Hepatocyte (in vitro differentiated cells): ENCODE measurements around the gene ZNF276. TPM values are rescaled to one million over a fixed set of nuclear protein-coding genes. Genes with fewer than 3 reads are reported as not detected.

Source experiments
- DNase-seq: peaks from one replicate; pipeline ENCODE4 v3.0.0-alpha.2; 2016; ENCODE audit warnings: low spot score
- H2AFZ ChIP-seq: fragments of 200-600 bp; sonication (generic); 2 replicates; pipeline ENCODE4 v1.6.0; 2016; ENCODE audit warnings: antibody characterized with exemption, mild to moderate bottlenecking
- H3K27ac ChIP-seq: fragments of 200-600 bp; sonication (generic); 2 replicates; pipeline ENCODE4 v1.5.1; 2016; ENCODE audit warnings: mild to moderate bottlenecking
- H3K27me3 ChIP-seq: fragments of 200-600 bp; sonication (generic); 2 replicates; pipeline ENCODE4 v1.6.1; 2016
- H3K36me3 ChIP-seq: fragments of 200-600 bp; sonication (generic); replicated peaks from 2 replicates; pipeline ENCODE4 v1.5.1; 2016; ENCODE audit warnings: low read depth; ENCODE audit not compliant: insufficient read depth
- H3K4me1 ChIP-seq: fragments of 200-600 bp; sonication (generic); 2 replicates; pipeline ENCODE4 v1.5.1; 2016; ENCODE audit warnings: mild to moderate bottlenecking, moderate library complexity; ENCODE audit not compliant: insufficient read depth
- H3K4me2 ChIP-seq: fragments of 200-600 bp; sonication (generic); 2 replicates; pipeline ENCODE4 v1.6.0; 2016
- H3K4me3 ChIP-seq: fragments of 200-600 bp; sonication (generic); 2 replicates; pipeline ENCODE4 v1.5.1; 2016; ENCODE audit warnings: mild to moderate bottlenecking
- H3K79me2 ChIP-seq: fragments of 200-600 bp; sonication (generic); 2 replicates; pipeline ENCODE4 v1.6.0; 2017; ENCODE audit warnings: mild to moderate bottlenecking
- H3K9me2 ChIP-seq: fragments of 200-600 bp; sonication (generic); replicated peaks from 2 replicates; pipeline ENCODE4 v1.6.0; 2017; ENCODE audit warnings: mild to moderate bottlenecking; ENCODE audit not compliant: insufficient read depth
- H3K9me3 ChIP-seq: fragments of 200-600 bp; sonication (generic); 2 replicates; pipeline ENCODE4 v1.5.1; 2016; ENCODE audit warnings: low read depth, mild to moderate bottlenecking
- H4K20me1 ChIP-seq: fragments of 200-600 bp; sonication (generic); 2 replicates; pipeline ENCODE4 v1.6.0; 2016; ENCODE audit warnings: mild to moderate bottlenecking; ENCODE audit not compliant: insufficient read depth, poor library complexity, severe bottlenecking
- EZH2 ChIP-seq: fragments of 200-600 bp; sonication (generic); IDR thresholded peaks from 2 replicates; pipeline ENCODE4 v1.6.1; 2016; ENCODE audit warnings: antibody characterized with exemption, mild to moderate bottlenecking, borderline replicate concordance
- EZH2phosphoT487 ChIP-seq: fragments of 200-600 bp; sonication (generic); IDR thresholded peaks from one replicate; pipeline ENCODE4 v1.6.1; 2018; ENCODE audit warnings: antibody characterized with exemption, mild to moderate bottlenecking, low read depth, moderate library complexity; ENCODE audit not compliant: unreplicated experiment, severe bottlenecking
- WGBS: methylation state at CpG from one replicate; pipeline ENCODE4 v1.1.6; 2016; ENCODE audit warnings: low lambda C conversion rate; ENCODE audit errors: missing lambda C conversion rate; 5-methylcytosine and 5-hydroxymethylcytosine counted together
- polyA plus RNA-seq: library from polyadenylated mRNA; unstranded; fragments of >200 nt; fragmentation: Nextera tagmentation; extraction: Ambion mirVana; gene quantifications from 2 replicates; pipeline ENCODE4 v1.2.1, GENCODE V29; 2016
- total RNA-seq: library from RNA; depleted of rRNA; stranded (reverse); fragments of >200 nt; gene quantifications from 2 replicates; pipeline ENCODE4 v1.2.3, GENCODE V29; 2014
- TF ChIP-seq, protein P1 (sequence below): fragments of 200-600 bp; sonication (generic); IDR thresholded peaks from 2 replicates; pipeline ENCODE4 v1.5.1; 2016; ENCODE audit warnings: antibody characterized with exemption, mild to moderate bottlenecking; ENCODE audit not compliant: poor library complexity

The ZNF276 gene
- total and polyA plus RNA-seq, 2 experiments from 2014 or later: 15.0 to 23.2 TPM

- H2AFZ ChIP-seq: peak overlapping the region; percentile 35
- no peaks in the 10 kb centered on the region for H3K9me2 ChIP-seq
- no peaks in the 10 kb centered on the region for H3K27me3 ChIP-seq
- 26% methylated on average over 12 of the region's 22 CpGs for WGBS
- H3K4me3 ChIP-seq: peak overlapping the region; percentile 23
- no peaks in the 10 kb centered on the region for H4K20me1 ChIP-seq
- H3K4me2 ChIP-seq: peak overlapping the region; percentile 90
- H3K36me3 ChIP-seq: no peaks in the 10 kb centered on the region
- no peak overlapping the region for H3K27ac ChIP-seq
- DNase-seq: peak; percentile 17
- H3K9me3 ChIP-seq: no peaks in the 10 kb centered on the region
- peaks cover 4% of the 10 kb centered on the region for H3K4me1 ChIP-seq
- H3K79me2 ChIP-seq: no peaks in the 10 kb centered on the region
- TF ChIP-seq EZH2: no peak
- TF ChIP-seq EZH2phosphoT487: no peak
- TF ChIP-seq, protein P1, sequence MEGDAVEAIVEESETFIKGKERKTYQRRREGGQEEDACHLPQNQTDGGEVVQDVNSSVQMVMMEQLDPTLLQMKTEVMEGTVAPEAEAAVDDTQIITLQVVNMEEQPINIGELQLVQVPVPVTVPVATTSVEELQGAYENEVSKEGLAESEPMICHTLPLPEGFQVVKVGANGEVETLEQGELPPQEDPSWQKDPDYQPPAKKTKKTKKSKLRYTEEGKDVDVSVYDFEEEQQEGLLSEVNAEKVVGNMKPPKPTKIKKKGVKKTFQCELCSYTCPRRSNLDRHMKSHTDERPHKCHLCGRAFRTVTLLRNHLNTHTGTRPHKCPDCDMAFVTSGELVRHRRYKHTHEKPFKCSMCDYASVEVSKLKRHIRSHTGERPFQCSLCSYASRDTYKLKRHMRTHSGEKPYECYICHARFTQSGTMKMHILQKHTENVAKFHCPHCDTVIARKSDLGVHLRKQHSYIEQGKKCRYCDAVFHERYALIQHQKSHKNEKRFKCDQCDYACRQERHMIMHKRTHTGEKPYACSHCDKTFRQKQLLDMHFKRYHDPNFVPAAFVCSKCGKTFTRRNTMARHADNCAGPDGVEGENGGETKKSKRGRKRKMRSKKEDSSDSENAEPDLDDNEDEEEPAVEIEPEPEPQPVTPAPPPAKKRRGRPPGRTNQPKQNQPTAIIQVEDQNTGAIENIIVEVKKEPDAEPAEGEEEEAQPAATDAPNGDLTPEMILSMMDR: no peak
These were observed 9.0 kb upstream of the ZNF276 start for GRCh38 chr16:89712274-89712781.

DNA sequence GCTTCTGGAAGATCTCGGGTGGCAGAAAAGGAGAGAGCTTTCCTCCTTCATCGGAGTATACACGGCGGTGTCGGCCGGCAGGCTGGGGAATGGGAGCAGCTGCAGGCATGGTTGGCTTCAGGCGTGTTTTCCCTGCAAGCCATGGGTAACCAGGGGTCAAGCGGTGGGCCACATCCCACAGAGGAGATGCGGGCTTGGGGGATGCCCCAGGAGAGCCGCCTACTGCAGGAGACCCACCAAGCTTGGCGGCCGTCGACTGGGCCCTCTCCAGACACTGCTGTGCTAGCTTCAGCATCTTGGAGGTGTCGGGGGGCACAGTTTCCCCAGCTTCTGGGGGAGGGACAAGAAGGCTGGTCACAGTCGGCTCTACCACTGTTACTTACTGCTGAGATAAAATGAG lies 4.8 kb upstream of the ZNF276 start:
- Histone ChIP-seq H3K4me1 (peaks cover 14% of the 10 kb centered on the region), H3K4me3 (no peak overlapping the region), H3K79me2 (peaks cover 11% of the 10 kb centered on the region), H3K36me3 (no peaks in the 10 kb centered on the region), H3K9me2 (no peaks in the 10 kb centered on the region), H4K20me1 (no peaks in the 10 kb centered on the region), H3K4me2 (no peak overlapping the region), H3K9me3 (no peaks in the 10 kb centered on the region), H3K27me3 (no peaks in the 10 kb centered on the region), H2AFZ (no peak overlapping the region), H3K27ac (no peak overlapping the region)
- WGBS: 94% methylated on average over 13 of the region's 15 CpGs
- DNase-seq: no peak
- no peak for TF ChIP-seq EZH2phosphoT487
- TF ChIP-seq, protein P1: no peak
- TF ChIP-seq EZH2: no peak

GRCh38 chr16:89716916-89717687 lies 4.2 kb upstream of the ZNF276 start:
- no peaks in the 10 kb centered on the region for H3K9me2 ChIP-seq
- no peak overlapping the region for H2AFZ ChIP-seq
- H3K4me1 ChIP-seq: peaks cover 15% of the 10 kb centered on the region
- whole genome bisulfite sequencing: 94% methylated on average over 22 of the region's 29 CpGs
- no peak overlapping the region for H3K4me2 ChIP-seq
- no peak overlapping the region for H3K27ac ChIP-seq
- no peak for DNase-seq
- TF ChIP-seq EZH2phosphoT487: no peak
- TF ChIP-seq EZH2: no peak
- TF ChIP-seq, protein P1: no peak
- no peaks in the 10 kb centered on the region for H3K9me3 ChIP-seq
- H3K36me3 ChIP-seq: no peaks in the 10 kb centered on the region
- no peak overlapping the region for H3K4me3 ChIP-seq
- H4K20me1 ChIP-seq: peaks cover 3% of the 10 kb centered on the region
- H3K79me2 ChIP-seq: peaks cover 11% of the 10 kb centered on the region
- H3K27me3 ChIP-seq: no peaks in the 10 kb centered on the region
